Omental fat pad (tissue), 4 donors: ENCODE data around the gene SRGAP2B. TPM values are rescaled to one million over a fixed set of nuclear protein-coding genes. Genes with fewer than 3 reads are reported as not detected.
"Not testable (repeated sequence)": the region's sequence is repeated elsewhere in the genome, so short reads cannot be mapped to it uniquely, and the experiment has no call there.

Source experiments
- ATAC-seq: fragments of 150-250 bp; one replicate; pipeline ENCODE4 v1.9.1; 2016; ENCODE audit warnings: mild to moderate bottlenecking, moderate library complexity; ENCODE audit not compliant: low FRiP score
- DNase-seq: peaks from one replicate; pipeline ENCODE4 v3.0.0-alpha.2; 2019; ENCODE audit warnings: low spot score
- total RNA-seq, 4 donors: library from RNA; depleted of rRNA; stranded (reverse); fragments of >200 nt; gene quantifications; one replicate each; pipeline ENCODE4 v1.1.0, GENCODE V29; 2016

SRGAP2B gene
- total RNA-seq, 4 donors from 2014 or later, result 11.2 to 58.5 (median 19.2) TPM

DNA sequence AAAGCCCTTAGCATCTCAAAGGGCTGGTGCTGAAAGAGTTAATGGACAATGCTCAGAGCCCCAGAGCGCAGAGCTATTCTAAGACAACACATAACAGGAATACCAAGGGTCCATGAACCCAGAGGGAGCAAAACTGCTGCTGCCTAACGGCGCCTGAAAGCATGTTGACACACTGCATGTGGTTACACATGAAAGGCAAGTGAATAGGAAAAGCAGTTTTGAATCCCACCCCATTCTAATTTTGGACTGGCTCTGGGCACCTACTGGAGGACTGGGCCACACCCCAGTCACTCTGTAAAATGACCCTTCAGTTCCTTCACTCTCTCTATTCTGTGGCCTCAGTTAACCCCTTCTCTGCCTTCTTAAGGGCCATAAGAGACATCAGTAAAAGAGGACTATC lies 123.2 kb downstream of the SRGAP2B start:
- not testable (repeated sequence) for DNase-seq, ATAC-seq

DNA sequence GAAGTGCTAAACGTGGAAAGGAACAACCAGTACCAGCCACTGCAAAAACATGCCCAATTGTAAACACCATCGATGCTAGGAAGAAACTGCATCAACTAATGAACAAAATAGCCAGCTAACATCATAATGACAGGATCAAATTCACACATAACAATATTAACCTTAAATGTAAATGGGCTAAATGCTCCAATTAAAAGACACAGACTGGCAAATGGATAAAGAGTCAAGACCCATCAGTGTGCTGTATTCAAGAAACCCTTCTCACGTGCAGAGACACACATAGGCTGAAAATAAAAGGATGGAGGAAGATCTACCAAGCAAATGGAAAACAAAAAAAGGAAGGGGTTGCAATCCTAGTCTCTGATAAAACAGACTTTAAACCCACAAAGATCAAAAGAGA lies 128.6 kb downstream of the SRGAP2B start:
- not testable (repeated sequence) for DNase-seq, ATAC-seq

GRCh38 chr1:144964765-144965164 lies 130.4 kb downstream of the SRGAP2B start:
- DNase-seq, ATAC-seq: not testable (repeated sequence)

- peak; percentile 80 for ATAC-seq
- not testable (repeated sequence) for DNase-seq
These were observed 130.9 kb downstream of the SRGAP2B start for GRCh38 chr1:144964186-144964585.

- ATAC-seq, result peak; percentile 94
These were observed 131.6 kb downstream of the SRGAP2B start for GRCh38 chr1:144963571-144963970.

GRCh38 chr1:144961604-144962583 lies 133.2 kb downstream of the SRGAP2B start:
- DNase-seq, result not testable (repeated sequence)
- peak; percentile 55 for ATAC-seq

More at GRCh38 chr1:144963571-144963970, 131.6 kb downstream of the SRGAP2B start:
- not testable (repeated sequence) for DNase-seq

DNA sequence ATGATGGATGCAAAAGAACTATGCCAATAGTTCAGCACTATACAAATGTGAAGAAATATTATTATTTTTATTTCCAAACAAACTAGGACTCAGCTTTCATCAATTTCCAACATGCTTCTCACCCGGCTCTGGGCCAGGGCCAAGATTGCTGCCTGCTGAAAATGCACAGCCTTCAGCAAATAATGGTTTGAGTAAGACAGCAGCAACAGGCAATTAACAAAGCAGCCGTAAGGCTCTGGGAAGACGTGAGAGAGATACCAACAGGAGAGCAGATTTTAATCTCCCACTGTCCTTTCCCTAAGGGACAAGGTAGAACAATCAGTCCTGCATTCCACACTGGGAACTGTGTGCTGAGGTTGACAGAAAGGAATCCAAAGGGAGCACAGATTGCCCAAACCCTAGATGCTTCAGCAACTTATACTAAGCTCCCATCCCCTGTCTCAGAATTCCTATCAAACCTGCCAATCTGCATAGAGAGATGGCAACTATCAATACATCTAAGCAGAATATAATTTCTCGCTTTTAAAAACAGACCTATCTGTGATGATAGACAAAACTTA lies 134.1 kb downstream of the SRGAP2B start:
- DNase-seq, ATAC-seq: not testable (repeated sequence)

GRCh38 chr1:144948390-144948789 lies 146.7 kb downstream of the SRGAP2B start:
- not testable (repeated sequence) for ATAC-seq, DNase-seq

DNA sequence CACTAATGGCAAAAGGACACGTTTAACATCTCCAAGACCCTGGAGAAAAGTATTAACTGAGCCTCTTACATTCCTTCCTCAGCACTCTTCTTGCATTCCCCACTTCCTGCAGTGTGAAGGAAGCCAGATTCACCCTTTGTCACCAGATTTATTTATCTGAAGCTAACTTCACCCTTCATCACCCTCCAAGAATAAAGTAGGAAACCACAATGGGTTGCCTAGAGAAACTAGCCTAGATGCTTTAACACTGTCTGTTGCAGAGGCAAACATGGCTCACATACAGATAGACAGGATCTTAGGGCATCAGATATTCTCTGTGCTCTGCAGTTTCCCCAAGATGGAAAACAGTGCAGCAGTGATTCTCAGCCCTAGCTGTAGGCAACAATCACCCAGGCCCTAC lies 147.6 kb downstream of the SRGAP2B start:
- ATAC-seq, DNase-seq: not testable (repeated sequence)

GRCh38 chr1:144946525-144947480 lies 148.3 kb downstream of the SRGAP2B start:
- not testable (repeated sequence) for DNase-seq, ATAC-seq

- not testable (repeated sequence) for DNase-seq
- peak; percentile 41 for ATAC-seq
These were observed 153.4 kb downstream of the SRGAP2B start for GRCh38 chr1:144941710-144942109.

DNA sequence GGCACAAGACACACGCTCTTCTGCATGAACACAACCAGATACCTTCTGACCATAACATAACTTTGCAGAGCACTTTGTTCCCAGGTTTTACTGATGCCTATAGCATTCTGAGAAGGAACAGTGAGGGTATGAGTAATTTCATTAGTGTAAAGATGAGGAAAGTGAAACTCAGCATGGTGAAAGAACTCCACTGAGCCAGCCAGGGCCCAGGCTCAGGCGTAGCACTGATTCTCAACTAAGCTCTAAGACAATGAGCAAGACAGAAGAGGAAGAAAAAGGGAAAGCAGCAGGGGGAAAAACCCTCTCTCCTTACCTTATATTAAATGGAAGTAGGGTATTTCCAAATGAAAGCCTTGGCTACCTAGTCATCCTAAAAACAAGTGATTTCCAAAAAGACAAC lies 155.1 kb downstream of the SRGAP2B start:
- not testable (repeated sequence) for DNase-seq, ATAC-seq

GRCh38 chr1:144938627-144939026 lies 156.5 kb downstream of the SRGAP2B start:
- not testable (repeated sequence) for ATAC-seq

GRCh38 chr1:144936186-144936732 lies 158.9 kb downstream of the SRGAP2B start:
- peak; percentile 79 for ATAC-seq
- DNase-seq, result not testable (repeated sequence)

More at GRCh38 chr1:144938627-144939026, 156.5 kb downstream of the SRGAP2B start:
- not testable (repeated sequence) for DNase-seq

- DNase-seq, ATAC-seq: not testable (repeated sequence)
These were observed 159.8 kb downstream of the SRGAP2B start for GRCh38 chr1:144935310-144935709.

DNA sequence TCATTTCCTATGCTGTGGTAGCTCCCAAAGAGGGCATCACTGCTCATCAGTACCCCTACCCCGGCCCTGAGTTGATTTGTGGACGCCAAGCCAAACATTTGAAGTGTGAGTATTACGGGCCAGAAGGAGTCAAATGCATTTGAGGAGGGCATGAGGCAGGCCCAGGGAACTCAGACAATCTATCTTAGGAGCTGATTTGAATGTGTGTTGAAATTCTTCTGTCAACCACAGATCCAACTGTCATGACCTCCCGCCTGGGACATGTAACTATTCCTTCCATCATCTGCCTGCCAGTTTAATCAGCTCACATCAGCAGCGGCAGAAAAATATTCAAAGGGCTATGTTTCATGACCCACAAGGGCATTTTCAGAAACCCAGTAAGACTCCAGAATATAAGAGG lies 162.1 kb downstream of the SRGAP2B start:
- ATAC-seq, DNase-seq: not testable (repeated sequence)

- ATAC-seq, DNase-seq: not testable (repeated sequence)
These were observed 163.0 kb downstream of the SRGAP2B start for GRCh38 chr1:144932153-144932552.

DNA sequence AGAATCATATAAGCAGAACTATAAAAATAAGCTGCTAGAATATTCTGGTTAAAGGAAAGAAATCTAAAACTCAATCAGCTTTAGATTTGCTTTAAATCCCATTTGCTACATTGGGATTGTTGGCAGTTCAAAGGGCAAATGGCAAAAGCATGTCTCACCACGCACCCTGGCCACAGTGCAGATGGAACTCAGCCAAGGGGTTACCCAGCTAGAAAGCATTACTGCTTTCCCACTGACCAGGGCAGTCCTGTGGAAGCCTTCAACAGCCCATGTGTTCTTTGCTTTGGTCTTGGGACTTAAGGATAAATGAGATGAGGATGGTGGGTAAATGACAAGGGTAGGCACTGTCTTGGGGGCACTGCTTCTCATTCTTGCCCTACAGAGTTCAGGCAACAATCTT lies 163.6 kb downstream of the SRGAP2B start:
- DNase-seq, ATAC-seq: not testable (repeated sequence)
